HepG2 (cell line): Measurements from ENCODE around the gene MEF2B. TPM values are rescaled to one million over a fixed set of nuclear protein-coding genes. Genes with fewer than 3 reads are reported as not detected.

Experiments used
- DBP ChIP-seq: sonication (generic); formaldehyde crosslinking; IDR thresholded peaks from 2 replicates; pipeline ENCODE4 v1.4.0; 2020; ENCODE audit warnings: missing genetic modification reagents; ENCODE audit errors: not compliant biosample characterization
- DMTF1 ChIP-seq: sonication (generic); formaldehyde crosslinking; IDR thresholded peaks from 2 replicates; pipeline ENCODE4 v1.4.0; 2020; ENCODE audit warnings: mild to moderate bottlenecking, missing genetic modification reagents
- FOXM1 ChIP-seq: sonication (generic); formaldehyde crosslinking; IDR thresholded peaks from 2 replicates; pipeline ENCODE4 v1.5.0; 2020; ENCODE audit warnings: missing genetic modification reagents
- JDP2 ChIP-seq: sonication (generic); formaldehyde crosslinking; IDR thresholded peaks from 2 replicates; pipeline ENCODE4 v1.8.1; 2022; ENCODE audit warnings: missing genetic modification reagents, borderline replicate concordance
- MAZ ChIP-seq, 2 experiments: sonication (generic) in 1 of 2; formaldehyde crosslinking in 1 of 2; IDR thresholded peaks; 2 replicates each; pipeline versions ENCODE4 v1.5.0 to v1.6.1; 2012 to 2020; ENCODE audit warnings: low read depth in 2 of 2, mild to moderate bottlenecking in 2 of 2, borderline replicate concordance in 1 of 2, improper control_type of control experiment in 1 of 2, low read length in 1 of 2, missing genetic modification reagents in 1 of 2, moderate library complexity in 1 of 2
- NFATC3 ChIP-seq: sonication (generic); formaldehyde crosslinking; IDR thresholded peaks from 2 replicates; pipeline ENCODE4 v1.5.1; 2020; ENCODE audit warnings: mild to moderate bottlenecking, missing genetic modification reagents
- NFKB2 ChIP-seq: sonication (generic); formaldehyde crosslinking; IDR thresholded peaks from 2 replicates; pipeline ENCODE4 v1.4.0; 2020; ENCODE audit warnings: missing genetic modification reagents, borderline replicate concordance
- PAWR ChIP-seq: sonication (generic); formaldehyde crosslinking; IDR thresholded peaks from 2 replicates; pipeline ENCODE4 v1.4.0; 2020; ENCODE audit warnings: missing genetic modification reagents, mild to moderate bottlenecking, borderline replicate concordance
- PHF5A ChIP-seq: IDR thresholded peaks from one replicate; pipeline ENCODE4 v1.6.1; 2018; ENCODE audit warnings: low read depth, missing genetic modification reagents; ENCODE audit not compliant: unreplicated experiment
- PRMT3 ChIP-seq: sonication (generic); formaldehyde crosslinking; IDR thresholded peaks from 2 replicates; pipeline ENCODE4 v1.8.1; 2022; ENCODE audit warnings: low read depth, mild to moderate bottlenecking, moderate library complexity, missing genetic modification reagents, borderline replicate concordance
- RARA ChIP-seq: IDR thresholded peaks from 2 replicates; pipeline ENCODE4 v1.6.1; 2016; ENCODE audit warnings: missing genetic modification reagents, missing compliant biosample characterization
- SMARCE1 ChIP-seq: fragments of 450-650 bp; IDR thresholded peaks from 2 replicates; pipeline ENCODE4 v1.6.1; 2017; ENCODE audit warnings: borderline replicate concordance
- TBX2 ChIP-seq: sonication (generic); formaldehyde crosslinking; IDR thresholded peaks from 2 replicates; pipeline ENCODE4 v1.5.0; 2020; ENCODE audit warnings: missing genetic modification reagents, mild to moderate bottlenecking, borderline replicate concordance
- TGIF2 ChIP-seq: IDR thresholded peaks from 2 replicates; pipeline ENCODE4 v1.6.1; 2016; ENCODE audit warnings: control low read depth, missing compliant biosample characterization
- ZNF235 ChIP-seq: sonication (generic); formaldehyde crosslinking; IDR thresholded peaks from 2 replicates; pipeline ENCODE4 v1.8.1; 2023; ENCODE audit warnings: mild to moderate bottlenecking, missing genetic modification reagents, borderline replicate concordance
- ZNF280B ChIP-seq: sonication (generic); formaldehyde crosslinking; IDR thresholded peaks from 2 replicates; pipeline ENCODE4 v1.5.0; 2020; ENCODE audit warnings: missing genetic modification reagents, mild to moderate bottlenecking, borderline replicate concordance
- ZNF670 ChIP-seq: sonication (generic); formaldehyde crosslinking; IDR thresholded peaks from 2 replicates; pipeline ENCODE4 v1.8.0; 2022; ENCODE audit warnings: mild to moderate bottlenecking, missing genetic modification reagents, borderline replicate concordance
- ZNF710 ChIP-seq: sonication (generic); formaldehyde crosslinking; IDR thresholded peaks from 2 replicates; pipeline ENCODE4 v1.5.0; 2020; ENCODE audit warnings: mild to moderate bottlenecking, missing genetic modification reagents, borderline replicate concordance
- polyA plus RNA-seq, 8 experiments: library from polyadenylated mRNA; depleted of rRNA in 3 of 8; stranded (reverse) in 7 of 8; unstranded in 1 of 8; fragments of >200 nt; fragmentation: Illumina TruSeq in 4 of 8; extraction: Trizol in 4 of 8; gene quantifications; 2 replicates each; pipeline versions ENCODE4 v1.2.1 to v1.2.3, GENCODE V29; 2011 to 2016; ENCODE audit warnings: low read depth in 4 of 8, missing spikeins in 1 of 8, mixed read lengths in 1 of 8; ENCODE audit not compliant: insufficient read depth in 1 of 8
- total RNA-seq, 5 experiments: library from RNA; depleted of rRNA; stranded (reverse); fragments of >200 nt; fragmentation: Illumina TruSeq; extraction: Trizol; gene quantifications; 2 replicates each; pipeline ENCODE4 v1.2.3, GENCODE V29; 2016; ENCODE audit warnings: low read depth in 1 of 5

MEF2B gene
- total and polyA plus RNA-seq, 2 of the 13 experiments (the other 11 are each of a cell fraction or from before 2014, with no cell fraction given), result 1.2 to 1.7 TPM

GRCh38 chr19:19096641-19097627, 73.1 kb downstream of the MEF2B start (continued):
- peak; percentile 39; the same call in 1 of the 2 replicates for TF ChIP-seq ZNF280B (CRISPR knock-in tag)
- TF ChIP-seq PHF5A (CRISPR knock-in tag), result peak; percentile 85
- TF ChIP-seq ZNF710 (CRISPR knock-in tag), result no peak; the same call in 1 of the 2 replicates
- peak; percentile 96 for TF ChIP-seq NFKB2
- TF ChIP-seq DMTF1 (CRISPR knock-in tag), result no peak
- peak; percentile 97 for TF ChIP-seq TBX2
- TF ChIP-seq PAWR (CRISPR knock-in tag), result no peak; the same call in 1 of the 2 replicates
- no peak for TF ChIP-seq SMARCE1
- 0 out of 2 replicates have a peak, but pooled peaks have one; percentile 16 for TF ChIP-seq MAZ (IDR thresholded peaks at IDR 0.05; ENCODE audit: borderline replicate concordance, low read depth, low read length)
- peak; percentile 92; the same call in 1 of the 2 replicates for TF ChIP-seq MAZ (CRISPR knock-in tag; IDR thresholded peaks at IDR 0.05; ENCODE audit: low read depth)
- TF ChIP-seq ZNF235 (CRISPR knock-in tag), result 0 out of 2 replicates have a peak, but pooled peaks have one; percentile 37
- TF ChIP-seq ZNF670 (CRISPR knock-in tag), result peak; percentile 97; the same call in 1 of the 2 replicates
- peak; percentile 90 for TF ChIP-seq TGIF2 (CRISPR knock-in tag)
- TF ChIP-seq DBP, result no peak
- peak; percentile 100 for TF ChIP-seq RARA (CRISPR knock-in tag)
- no peak for TF ChIP-seq NFATC3 (CRISPR knock-in tag)
- TF ChIP-seq PRMT3 (CRISPR knock-in tag), result no peak; the same call in 1 of the 2 replicates
- no peak for TF ChIP-seq FOXM1 (CRISPR knock-in tag)
- peak; percentile 66; the same call in 1 of the 2 replicates for TF ChIP-seq JDP2 (CRISPR knock-in tag)
